GM12878 (cell line): Measurements from ENCODE around the gene ADCY6.

Source experiments
- CTCF ChIP-seq, 3 experiments: IDR thresholded peaks in 2 of 3; conservative IDR thresholded peaks in 1 of 3; 2 replicates each; pipeline ENCODE4 v1.5.1; 2011; ENCODE audit warnings: low read depth in 3 of 3, low read length in 3 of 3, mild to moderate bottlenecking in 3 of 3, control low read depth in 2 of 3, moderate library complexity in 2 of 3, inconsistent platforms in 1 of 3, mixed read lengths in 1 of 3; ENCODE audit not compliant: control insufficient read depth in 2 of 3, insufficient read depth in 1 of 3; ENCODE audit errors: extremely low read depth in 1 of 3
- FOXK2 ChIP-seq: fragments of 450-650 bp; IDR thresholded peaks from 2 replicates; pipeline ENCODE4 v1.6.1; 2017; ENCODE audit warnings: mild to moderate bottlenecking, moderate library complexity
- FOXM1 ChIP-seq: IDR thresholded peaks from 2 replicates; pipeline ENCODE4 v1.6.1; 2012; ENCODE audit warnings: low read depth, mild to moderate bottlenecking, inconsistent platforms, low read length, moderate library complexity
- HCFC1 ChIP-seq: fragments of 150-350 bp; IDR thresholded peaks from 2 replicates; pipeline ENCODE4 v1.6.1; 2014; ENCODE audit warnings: low read length
- MXI1 ChIP-seq: fragments of 150-350 bp; IDR thresholded peaks from 2 replicates; pipeline ENCODE4 v1.6.1; 2011; ENCODE audit warnings: low read depth, mild to moderate bottlenecking, inconsistent platforms, low read length, improper control_type of control experiment
- PBX3 ChIP-seq: IDR thresholded peaks from 2 replicates; pipeline ENCODE4 v1.6.1; 2011; ENCODE audit warnings: mild to moderate bottlenecking, low read depth, low read length, moderate library complexity; ENCODE audit not compliant: insufficient replicate concordance
- RFX5 ChIP-seq: IDR thresholded peaks from 2 replicates; pipeline ENCODE4 v1.6.1; 2011; ENCODE audit warnings: low read depth, low read length, improper control_type of control experiment
- TCF12 ChIP-seq: IDR thresholded peaks from 2 replicates; pipeline ENCODE4 v1.6.1; 2011; ENCODE audit warnings: low read depth, mild to moderate bottlenecking, low read length
- ZNF687 ChIP-seq: fragments of 450-650 bp; IDR thresholded peaks from 2 replicates; pipeline ENCODE4 v1.6.1; 2017; ENCODE audit warnings: mild to moderate bottlenecking, moderate library complexity

- TF ChIP-seq CTCF (IDR thresholded peaks at IDR 0.05 in 2 of 3, conservative IDR thresholded peaks at IDR 0.05 in 1 of 3; ENCODE audit: control insufficient read depth in 2 of 3, extremely low read depth in 1 of 3, insufficient read depth in 1 of 3, low read depth in 3 of 3, low read length in 3 of 3) (no peak), HCFC1 (no peak), ZNF687 (no peak), FOXM1 (no peak), RFX5 (no peak), FOXK2 (no peak), TCF12 (no peak), MXI1 (no peak), PBX3 (no peak)
Measured at GRCh38 chr12:48811437-48812090, 22.7 kb upstream of the ADCY6 start.
